ENCODE results near the gene DCAF17.

Gene DCAF17

DNA sequence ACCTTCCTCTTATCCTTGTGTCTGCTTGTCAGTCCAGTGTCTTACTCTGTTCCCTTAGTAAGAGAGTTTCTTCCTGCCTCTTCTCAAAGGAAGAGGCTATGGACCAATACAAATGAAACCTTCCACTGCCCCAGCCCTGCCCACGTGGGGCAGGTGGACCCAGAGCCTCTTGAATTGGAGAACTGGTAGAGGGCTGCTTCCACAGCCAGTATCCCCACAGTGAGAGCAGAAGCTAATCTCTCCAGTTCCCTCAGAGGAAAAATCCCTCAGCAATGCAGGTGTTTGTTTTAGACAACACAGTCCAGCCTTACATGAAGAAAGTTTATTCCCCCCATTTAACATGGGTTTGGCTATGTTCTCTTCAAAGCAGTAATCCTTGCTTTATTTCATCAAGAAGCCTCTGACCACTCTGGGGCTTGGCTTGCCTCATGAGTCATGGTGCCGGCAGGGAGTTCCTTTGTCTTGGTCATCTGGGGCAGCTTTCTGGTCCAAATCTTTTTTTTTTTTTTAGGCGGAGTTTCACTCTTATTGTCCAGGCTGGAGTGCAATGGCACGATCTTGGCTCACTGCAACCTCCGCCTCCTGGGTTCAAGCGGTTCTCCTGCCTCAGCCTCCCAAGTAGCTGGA lies 81.8 kb downstream of the DCAF17 start:
- Histone ChIP-seq H3K79me2 (ENCODE audit: insufficient read depth, low read length) (no peaks in the 10 kb centered on the region), H3F3A (ENCODE audit: insufficient read depth, low read length) (no peaks in the 10 kb centered on the region), H3K36me3 (ENCODE audit: insufficient read depth, low read length) (no peaks in the 10 kb centered on the region), H3K4me2 (ENCODE audit: low read length) (no peak overlapping the region), H3K4me3 (ENCODE audit: low read depth, low read length, poor library complexity, severe bottlenecking) (no peak overlapping the region), H3K27ac (ENCODE audit: low read depth, low read length, poor library complexity, severe bottlenecking) (no peak overlapping the region), H2AFZ (ENCODE audit: low read length) (no peak overlapping the region), H4K20me1 (ENCODE audit: insufficient read depth, low read length) (no peaks in the 10 kb centered on the region), H3K9ac (ENCODE audit: low read length) (no peak overlapping the region), H3K9me3 (ENCODE audit: low read length) (no peaks in the 10 kb centered on the region), H3K9me2 (ENCODE audit: low read depth, low read length) (no peaks in the 10 kb centered on the region), H3K4me1 (ENCODE audit: insufficient read depth, low read length, severe bottlenecking) (peaks cover 9% of the 10 kb centered on the region), H3K27me3 (ENCODE audit: insufficient read depth, low read length) (no peaks in the 10 kb centered on the region)
- no peak for TF ChIP-seq EZH2 (IDR thresholded peaks at IDR 0.05; ENCODE audit: borderline replicate concordance, low read length)
- TF ChIP-seq, protein P1, sequence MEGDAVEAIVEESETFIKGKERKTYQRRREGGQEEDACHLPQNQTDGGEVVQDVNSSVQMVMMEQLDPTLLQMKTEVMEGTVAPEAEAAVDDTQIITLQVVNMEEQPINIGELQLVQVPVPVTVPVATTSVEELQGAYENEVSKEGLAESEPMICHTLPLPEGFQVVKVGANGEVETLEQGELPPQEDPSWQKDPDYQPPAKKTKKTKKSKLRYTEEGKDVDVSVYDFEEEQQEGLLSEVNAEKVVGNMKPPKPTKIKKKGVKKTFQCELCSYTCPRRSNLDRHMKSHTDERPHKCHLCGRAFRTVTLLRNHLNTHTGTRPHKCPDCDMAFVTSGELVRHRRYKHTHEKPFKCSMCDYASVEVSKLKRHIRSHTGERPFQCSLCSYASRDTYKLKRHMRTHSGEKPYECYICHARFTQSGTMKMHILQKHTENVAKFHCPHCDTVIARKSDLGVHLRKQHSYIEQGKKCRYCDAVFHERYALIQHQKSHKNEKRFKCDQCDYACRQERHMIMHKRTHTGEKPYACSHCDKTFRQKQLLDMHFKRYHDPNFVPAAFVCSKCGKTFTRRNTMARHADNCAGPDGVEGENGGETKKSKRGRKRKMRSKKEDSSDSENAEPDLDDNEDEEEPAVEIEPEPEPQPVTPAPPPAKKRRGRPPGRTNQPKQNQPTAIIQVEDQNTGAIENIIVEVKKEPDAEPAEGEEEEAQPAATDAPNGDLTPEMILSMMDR (IDR thresholded peaks at IDR 0.05; ENCODE audit: low read length), result no peak

DNA sequence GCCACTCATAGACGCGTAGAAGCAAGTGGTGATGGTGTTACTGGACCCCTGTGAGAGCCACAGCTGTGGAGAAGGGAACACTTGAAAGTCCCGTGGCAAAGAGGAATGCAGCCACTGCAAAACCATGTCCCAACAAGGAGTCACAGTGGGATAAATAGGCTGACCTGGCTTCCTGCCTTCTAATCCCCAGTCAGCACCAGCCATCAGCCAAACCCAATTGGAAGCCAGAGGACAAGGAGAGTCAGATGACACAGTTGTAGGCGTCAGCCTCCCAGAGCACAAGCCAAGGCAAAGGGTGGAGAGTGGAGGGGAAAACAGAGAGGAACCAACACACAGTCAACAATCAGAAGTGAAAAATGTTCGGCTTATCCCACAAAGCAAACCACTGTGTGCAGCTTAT lies 82.8 kb downstream of the DCAF17 start:
- no peak overlapping the region for H3K4me2 ChIP-seq (ENCODE audit: low read length)
- no peaks in the 10 kb centered on the region for H3F3A ChIP-seq (ENCODE audit: insufficient read depth, low read length)
- H3K9me2 ChIP-seq (ENCODE audit: low read depth, low read length), result no peaks in the 10 kb centered on the region
- H3K4me3 ChIP-seq (ENCODE audit: low read depth, low read length, poor library complexity, severe bottlenecking), result no peak overlapping the region
- H3K36me3 ChIP-seq (ENCODE audit: insufficient read depth, low read length), result no peaks in the 10 kb centered on the region
- H3K27ac ChIP-seq (ENCODE audit: low read depth, low read length, poor library complexity, severe bottlenecking), result no peak overlapping the region
- H3K9ac ChIP-seq (ENCODE audit: low read length), result no peak overlapping the region
- H2AFZ ChIP-seq (ENCODE audit: low read length), result no peak overlapping the region
- no peaks in the 10 kb centered on the region for H3K79me2 ChIP-seq (ENCODE audit: insufficient read depth, low read length)
- no peaks in the 10 kb centered on the region for H3K9me3 ChIP-seq (ENCODE audit: low read length)
- TF ChIP-seq EZH2 (IDR thresholded peaks at IDR 0.05; ENCODE audit: borderline replicate concordance, low read length), result no peak
- TF ChIP-seq, protein P1 (IDR thresholded peaks at IDR 0.05; ENCODE audit: low read length), result no peak
- H3K27me3 ChIP-seq (ENCODE audit: insufficient read depth, low read length), result peaks cover 6% of the 10 kb centered on the region; the same call in 1 of the 2 replicates
- H3K4me1 ChIP-seq (ENCODE audit: insufficient read depth, low read length, severe bottlenecking), result peaks cover 9% of the 10 kb centered on the region
- H4K20me1 ChIP-seq (ENCODE audit: insufficient read depth, low read length), result no peaks in the 10 kb centered on the region

DNA sequence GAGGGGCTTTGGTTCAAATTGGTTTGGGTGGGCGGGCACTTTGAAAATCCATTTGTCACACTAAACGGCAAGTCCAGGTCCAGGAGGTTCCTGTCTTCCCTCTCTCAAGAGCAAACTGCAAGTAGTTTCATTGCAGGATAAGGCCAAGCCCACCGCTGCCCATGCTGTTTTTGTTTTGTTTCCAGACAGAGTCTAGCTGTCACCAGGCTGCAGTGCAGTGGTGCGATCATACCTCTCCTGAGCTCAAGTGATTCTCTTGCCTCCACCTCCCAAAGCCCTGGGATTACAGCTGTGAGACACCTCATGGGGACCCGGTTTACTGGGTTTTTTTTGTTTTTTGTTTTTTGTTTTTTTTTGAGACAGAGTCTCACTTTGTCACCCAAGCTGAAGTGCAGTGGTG lies 86.4 kb downstream of the DCAF17 start:
- Histone ChIP-seq H3K9me2 (ENCODE audit: low read depth, low read length) (no peaks in the 10 kb centered on the region), H2AFZ (ENCODE audit: low read length) (no peak overlapping the region), H3K79me2 (ENCODE audit: insufficient read depth, low read length) (no peaks in the 10 kb centered on the region), H4K20me1 (ENCODE audit: insufficient read depth, low read length) (no peaks in the 10 kb centered on the region), H3K4me1 (ENCODE audit: insufficient read depth, low read length, severe bottlenecking) (no peaks in the 10 kb centered on the region), H3K27me3 (ENCODE audit: insufficient read depth, low read length) (peaks cover 6% of the 10 kb centered on the region; the same call in 1 of the 2 replicates), H3K4me3 (ENCODE audit: low read depth, low read length, poor library complexity, severe bottlenecking) (no peak overlapping the region), H3K9ac (ENCODE audit: low read length) (no peak overlapping the region), H3K27ac (ENCODE audit: low read depth, low read length, poor library complexity, severe bottlenecking) (no peak overlapping the region), H3K36me3 (ENCODE audit: insufficient read depth, low read length) (no peaks in the 10 kb centered on the region), H3K9me3 (ENCODE audit: low read length) (no peaks in the 10 kb centered on the region), H3K4me2 (ENCODE audit: low read length) (no peak overlapping the region), H3F3A (ENCODE audit: insufficient read depth, low read length) (no peaks in the 10 kb centered on the region)
- TF ChIP-seq, protein P1 (IDR thresholded peaks at IDR 0.05; ENCODE audit: low read length), result no peak
- no peak for TF ChIP-seq EZH2 (IDR thresholded peaks at IDR 0.05; ENCODE audit: borderline replicate concordance, low read length)

Measured in OCI-LY1 (cell line).